ENCODE measurements around the gene DFFB. TPM values are rescaled to one million over a fixed set of nuclear protein-coding genes. Genes with fewer than 3 reads are reported as not detected.

DFFB gene
- total and polyA plus RNA-seq, 9 of the 15 experiments (the other 6 are each of a cell fraction or from before 2014, with no cell fraction given): 2.3 to 15.8 (median 11.5) TPM

DNA sequence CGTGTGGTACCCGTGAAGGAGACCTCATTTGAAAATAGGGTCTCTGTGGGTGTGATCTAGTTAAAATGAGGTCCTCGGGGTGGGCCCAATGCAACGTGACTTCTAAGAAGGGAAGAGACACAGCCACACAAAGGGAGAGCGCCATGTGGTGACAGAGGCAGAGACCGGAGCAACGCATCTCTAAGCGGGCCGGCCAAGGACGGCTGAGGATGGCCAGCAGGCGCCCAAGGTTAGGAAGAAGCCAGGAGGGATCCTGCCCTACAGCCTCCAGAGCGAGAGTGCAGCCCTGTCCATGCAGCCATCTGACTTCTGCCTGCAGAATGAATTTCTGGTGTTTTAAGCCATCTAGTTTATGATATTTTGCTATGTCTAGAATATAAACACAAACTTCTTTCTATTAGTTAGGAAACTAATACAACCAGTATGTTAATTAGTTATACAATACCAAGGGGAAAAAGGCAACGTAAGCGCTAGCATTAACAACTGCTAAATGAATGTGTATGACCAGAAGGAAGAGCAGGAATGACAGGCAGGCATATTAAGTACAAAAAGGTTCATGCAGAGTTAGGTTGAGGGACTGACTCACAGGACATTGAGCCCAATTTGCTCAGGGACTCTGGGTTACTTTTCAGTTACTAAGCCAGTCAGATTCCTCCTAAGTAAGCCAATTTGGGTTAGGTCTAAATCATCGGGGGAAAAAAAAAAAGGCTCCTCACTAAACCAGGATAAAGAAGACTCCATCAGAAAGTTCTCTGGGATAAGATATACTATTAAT lies 4.4 kb upstream of the DFFB start:
- ChIA-PET CTCF (ENCODE audit: low intra/inter-chr PET ratio) (no interaction called here), POLR2A (interaction anchor here (1.2 kb wide), 1 partner anchor 17 kb away, joined by 4 read pairs; no protein-coding TSS in a partner anchor)
- H3K27me3 ChIP-seq (ENCODE audit: control insufficient read depth in 2 of 2, insufficient read depth in 2 of 2, low read length in 2 of 2): no peaks in the 10 kb centered on the region
- ATAC-seq (no peak), DNase-seq (ENCODE audit: extremely low read depth in 1 of 4, low spot score in 3 of 4) (no peak), FAIRE-seq (no peak)
- H3K4me1 ChIP-seq (replicated peaks in 1 of 2; ENCODE audit: control insufficient read depth in 2 of 2, insufficient read depth in 2 of 2, low read length in 2 of 2): peaks cover under 1 to 20% of the 10 kb centered on the region in 2 experiments; a peak in 3 of 5 replicates
- no peaks in the 10 kb centered on the region for H3K9me3 ChIP-seq (replicated peaks; ENCODE audit: control insufficient read depth, insufficient read depth, low read depth, low read length)
- BruUV-seq (replicated peaks): no TSS peak
- in situ Hi-C loops (cut with MboI) (no loop called here), intact Hi-C loops (cut with micrococcal nuclease) (no loop called here)
- no peak overlapping the region for H3K4me3 ChIP-seq
- H3K4me2 ChIP-seq (ENCODE audit: insufficient read depth, low read length): no peak overlapping the region
- H3K79me2 ChIP-seq (ENCODE audit: control insufficient read depth, insufficient read depth, low read length): peaks cover 33% of the 10 kb centered on the region
- H3K9ac ChIP-seq (ENCODE audit: insufficient read depth in 1 of 2, low read depth in 2 of 2, low read length in 2 of 2): no peak overlapping the region
- H4K20me1 ChIP-seq (replicated peaks; ENCODE audit: control insufficient read depth, insufficient read depth, low read length): peaks cover 4% of the 10 kb centered on the region; the same call in 1 of the 2 replicates
- 73% methylated on average over 15 of the region's 15 CpGs for WGBS (ENCODE audit: insufficient coverage, low coverage, missing lambda C conversion rate)
- TF ChIP-seq TEAD1 (CRISPR knock-in tag; IDR thresholded peaks at IDR 0.05) (no peak), PTRF (tag; IDR thresholded peaks at IDR 0.05) (no peak), ETV6 (IDR thresholded peaks at IDR 0.05; ENCODE audit: borderline replicate concordance in 1 of 2, low read depth in 2 of 2, low read length in 1 of 2) (no peak), ETV6 (CRISPR knock-in tag; IDR thresholded peaks at IDR 0.05; ENCODE audit: borderline replicate concordance) (no peak), NCOA4 (IDR thresholded peaks at IDR 0.05; ENCODE audit: partially characterized antibody) (no peak), KAT7 (CRISPR knock-in tag; IDR thresholded peaks at IDR 0.05; ENCODE audit: borderline replicate concordance) (no peak), RNF2 (IDR thresholded peaks at IDR 0.05) (no peak), ZNF699 (CRISPR knock-in tag; IDR thresholded peaks at IDR 0.05; ENCODE audit: insufficient replicate concordance) (no peak), NELFE (IDR thresholded peaks at IDR 0.05; ENCODE audit: insufficient read depth, insufficient read length) (no peak), ZNF830 (CRISPR knock-in tag; IDR thresholded peaks at IDR 0.05) (no peak), HLTF (IDR thresholded peaks at IDR 0.05) (no peak), SLC30A9 (CRISPR knock-in tag; IDR thresholded peaks at IDR 0.05) (no peak)
- TF ChIP-seq, protein P1, sequence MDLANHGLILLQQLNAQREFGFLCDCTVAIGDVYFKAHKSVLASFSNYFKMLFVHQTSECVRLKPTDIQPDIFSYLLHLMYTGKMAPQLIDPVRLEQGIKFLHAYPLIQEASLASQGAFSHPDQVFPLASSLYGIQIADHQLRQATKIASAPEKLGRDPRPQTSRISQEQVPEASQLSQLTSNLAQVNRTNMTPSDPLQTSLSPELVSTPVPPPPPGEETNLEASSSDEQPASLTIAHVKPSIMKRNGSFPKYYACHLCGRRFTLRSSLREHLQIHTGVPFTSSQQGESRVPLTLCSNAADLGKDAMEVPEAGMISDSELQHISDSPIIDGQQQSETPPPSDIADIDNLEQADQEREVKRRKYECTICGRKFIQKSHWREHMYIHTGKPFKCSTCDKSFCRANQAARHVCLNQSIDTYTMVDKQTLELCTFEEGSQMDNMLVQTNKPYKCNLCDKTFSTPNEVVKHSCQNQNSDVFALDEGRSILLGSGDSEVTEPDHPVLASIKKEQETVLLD (IDR thresholded peaks at IDR 0.05): no peak
- TF ChIP-seq, protein P2, sequence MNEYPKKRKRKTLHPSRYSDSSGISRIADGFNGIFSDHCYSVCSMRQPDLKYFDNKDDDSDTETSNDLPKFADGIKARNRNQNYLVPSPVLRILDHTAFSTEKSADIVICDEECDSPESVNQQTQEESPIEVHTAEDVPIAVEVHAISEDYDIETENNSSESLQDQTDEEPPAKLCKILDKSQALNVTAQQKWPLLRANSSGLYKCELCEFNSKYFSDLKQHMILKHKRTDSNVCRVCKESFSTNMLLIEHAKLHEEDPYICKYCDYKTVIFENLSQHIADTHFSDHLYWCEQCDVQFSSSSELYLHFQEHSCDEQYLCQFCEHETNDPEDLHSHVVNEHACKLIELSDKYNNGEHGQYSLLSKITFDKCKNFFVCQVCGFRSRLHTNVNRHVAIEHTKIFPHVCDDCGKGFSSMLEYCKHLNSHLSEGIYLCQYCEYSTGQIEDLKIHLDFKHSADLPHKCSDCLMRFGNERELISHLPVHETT (CRISPR knock-in tag; conservative IDR thresholded peaks at IDR 0.05 in 1 of 2, IDR thresholded peaks at IDR 0.05 in 1 of 2): no peak
- no peaks in the 10 kb centered on the region for H3K9me1 ChIP-seq (ENCODE audit: control insufficient read depth, insufficient read depth, low read length)
- no peak overlapping the region for H2AFZ ChIP-seq (ENCODE audit: low read depth, low read length)
- no peak overlapping the region for H3K27ac ChIP-seq (ENCODE audit: extremely low read depth, low read depth, low read length)
- peaks cover 22% of the 10 kb centered on the region; the same call in 2 of the 3 replicates for H3K36me3 ChIP-seq (ENCODE audit: control insufficient read depth, insufficient read depth, low read length)

Data from K562 (cell line).